ENCODE results near the gene OSBPL10. TPM values are rescaled to one million over a fixed set of nuclear protein-coding genes. Genes with fewer than 3 reads are reported as not detected.

Gene OSBPL10
- total RNA-seq, 1 donor from 2014 or later: 20.5 TPM

DNA sequence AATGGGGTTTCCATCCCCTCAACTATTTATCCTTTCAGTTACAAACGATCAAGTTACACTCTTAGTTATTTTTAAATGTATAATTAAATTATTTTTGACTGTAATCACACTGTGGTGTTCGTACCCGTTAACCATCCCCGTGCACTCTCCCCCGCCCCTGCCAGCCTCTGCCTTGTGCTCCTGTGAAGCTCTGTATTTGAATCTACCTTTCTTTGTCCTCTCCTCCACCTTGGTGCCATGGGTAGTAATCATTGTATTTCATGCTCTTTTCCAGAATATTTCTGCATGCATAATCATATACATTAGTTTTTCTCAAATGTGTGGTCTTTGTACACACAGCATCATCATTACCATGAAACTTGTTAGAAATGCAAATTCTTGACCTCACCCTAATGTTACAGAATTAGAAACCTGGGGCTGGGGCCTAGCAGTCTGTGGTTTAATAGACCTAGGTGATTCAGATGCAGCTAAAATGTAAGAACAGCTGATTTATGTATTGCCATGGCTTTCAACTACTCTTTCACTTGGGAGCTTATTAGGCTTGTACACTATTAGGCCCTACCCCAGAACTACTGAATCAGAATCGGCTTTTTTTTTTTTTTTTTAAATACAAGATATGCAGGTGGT is 356.9 kb downstream of the OSBPL10 start:
- Histone ChIP-seq H3K4me3 (ENCODE audit: low read depth, low read length) (no peak overlapping the region), H3K36me3 (ENCODE audit: control insufficient read depth, insufficient read depth, low read length) (peaks cover 6% of the 10 kb centered on the region), H3K27me3 (ENCODE audit: control insufficient read depth, insufficient read depth, low read length) (no peaks in the 10 kb centered on the region)
- DNase-seq (ENCODE audit: low read depth) (no peak), FAIRE-seq (no peak)
- TF ChIP-seq, protein P1, sequence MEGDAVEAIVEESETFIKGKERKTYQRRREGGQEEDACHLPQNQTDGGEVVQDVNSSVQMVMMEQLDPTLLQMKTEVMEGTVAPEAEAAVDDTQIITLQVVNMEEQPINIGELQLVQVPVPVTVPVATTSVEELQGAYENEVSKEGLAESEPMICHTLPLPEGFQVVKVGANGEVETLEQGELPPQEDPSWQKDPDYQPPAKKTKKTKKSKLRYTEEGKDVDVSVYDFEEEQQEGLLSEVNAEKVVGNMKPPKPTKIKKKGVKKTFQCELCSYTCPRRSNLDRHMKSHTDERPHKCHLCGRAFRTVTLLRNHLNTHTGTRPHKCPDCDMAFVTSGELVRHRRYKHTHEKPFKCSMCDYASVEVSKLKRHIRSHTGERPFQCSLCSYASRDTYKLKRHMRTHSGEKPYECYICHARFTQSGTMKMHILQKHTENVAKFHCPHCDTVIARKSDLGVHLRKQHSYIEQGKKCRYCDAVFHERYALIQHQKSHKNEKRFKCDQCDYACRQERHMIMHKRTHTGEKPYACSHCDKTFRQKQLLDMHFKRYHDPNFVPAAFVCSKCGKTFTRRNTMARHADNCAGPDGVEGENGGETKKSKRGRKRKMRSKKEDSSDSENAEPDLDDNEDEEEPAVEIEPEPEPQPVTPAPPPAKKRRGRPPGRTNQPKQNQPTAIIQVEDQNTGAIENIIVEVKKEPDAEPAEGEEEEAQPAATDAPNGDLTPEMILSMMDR (IDR thresholded peaks at IDR 0.05; ENCODE audit: insufficient read depth, low read length, severe bottlenecking): no peak

DNA sequence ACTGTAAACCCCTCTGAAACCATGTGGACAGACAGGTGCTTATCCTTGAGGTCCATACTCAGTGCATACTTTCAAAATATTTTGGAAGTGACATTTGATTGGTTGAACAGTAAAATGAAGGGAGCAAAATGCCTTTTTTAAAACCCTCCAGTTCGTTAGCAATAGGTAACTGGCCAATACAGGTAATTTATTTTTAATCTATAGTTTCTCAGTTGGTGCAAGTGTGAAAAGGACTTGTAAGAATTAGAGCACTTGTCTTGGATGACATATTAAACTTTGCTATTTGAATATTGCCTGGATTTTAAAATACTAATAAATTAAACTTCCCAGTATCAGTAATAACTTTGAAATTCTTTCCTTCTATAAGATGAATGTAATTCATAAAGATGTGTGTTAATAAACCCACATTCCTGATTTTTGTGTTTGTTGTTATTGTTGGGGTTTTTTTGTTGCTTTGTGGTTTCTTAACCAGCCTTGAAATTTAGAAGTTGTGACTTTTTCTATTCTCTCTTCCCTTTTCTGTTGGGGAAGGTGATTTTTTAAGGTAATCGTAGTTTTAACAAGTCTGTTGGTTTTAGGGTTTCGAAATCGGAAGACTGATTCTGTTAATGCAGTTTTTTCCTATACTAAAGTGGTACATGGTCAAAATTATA is 358.3 kb downstream of the OSBPL10 start:
- DNase-seq (ENCODE audit: low read depth) (no peak), FAIRE-seq (no peak)
- H3K4me3 ChIP-seq (ENCODE audit: low read depth, low read length): no peak overlapping the region
- H3K36me3 ChIP-seq (ENCODE audit: control insufficient read depth, insufficient read depth, low read length): peaks cover 6% of the 10 kb centered on the region
- no peaks in the 10 kb centered on the region for H3K27me3 ChIP-seq (ENCODE audit: control insufficient read depth, insufficient read depth, low read length)
- TF ChIP-seq, protein P1 (IDR thresholded peaks at IDR 0.05; ENCODE audit: insufficient read depth, low read length, severe bottlenecking): no peak

DNA sequence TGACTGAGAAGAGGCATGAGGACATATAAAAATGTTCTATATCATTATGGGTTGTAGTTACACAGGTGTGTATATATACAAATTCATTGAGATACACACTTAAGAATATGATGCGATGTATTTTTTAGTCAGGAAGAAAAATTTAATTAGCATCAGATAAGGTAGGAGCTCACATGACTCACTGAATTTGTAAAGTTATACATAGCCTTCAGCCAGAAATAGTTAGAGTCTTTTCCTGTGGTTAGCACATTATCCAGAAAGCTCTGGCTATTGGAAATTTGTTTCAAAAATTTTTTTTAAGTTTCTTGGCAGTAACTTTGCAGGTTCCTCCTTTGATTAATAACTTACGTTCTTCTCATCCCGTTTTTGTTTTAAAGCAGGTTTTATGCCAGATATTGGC is 359.7 kb downstream of the OSBPL10 start:
- no peaks in the 10 kb centered on the region for H3K27me3 ChIP-seq (ENCODE audit: control insufficient read depth, insufficient read depth, low read length)
- no peak for FAIRE-seq
- H3K4me3 ChIP-seq (ENCODE audit: low read depth, low read length): no peak overlapping the region
- TF ChIP-seq, protein P1 (IDR thresholded peaks at IDR 0.05; ENCODE audit: insufficient read depth, low read length, severe bottlenecking): no peak
- H3K36me3 ChIP-seq (ENCODE audit: control insufficient read depth, insufficient read depth, low read length): peaks cover 2% of the 10 kb centered on the region
- no peak for DNase-seq (ENCODE audit: low read depth)

DNA sequence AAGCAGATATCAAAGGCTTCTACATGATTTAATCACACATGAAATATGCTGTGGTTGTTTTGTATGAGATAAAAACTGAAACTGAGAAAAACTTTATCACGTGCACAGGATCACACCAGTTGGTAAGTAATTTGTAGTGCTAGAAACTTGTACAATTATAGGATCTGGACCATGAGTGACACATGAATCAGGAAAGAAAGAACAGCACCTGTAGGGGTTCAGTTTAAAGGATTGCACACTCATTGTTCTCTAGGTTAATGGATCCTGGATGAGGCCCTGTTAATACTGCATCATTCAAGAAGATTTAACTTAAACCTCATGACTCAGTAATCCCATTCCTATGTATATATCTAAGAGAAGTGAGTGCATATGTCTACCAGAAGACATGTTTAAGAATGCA is 360.4 kb downstream of the OSBPL10 start:
- no peak for DNase-seq (ENCODE audit: low read depth)
- Histone ChIP-seq H3K36me3 (ENCODE audit: control insufficient read depth, insufficient read depth, low read length) (peaks cover 2% of the 10 kb centered on the region), H3K4me3 (ENCODE audit: low read depth, low read length) (no peak overlapping the region), H3K27me3 (ENCODE audit: control insufficient read depth, insufficient read depth, low read length) (no peaks in the 10 kb centered on the region)
- TF ChIP-seq, protein P1 (IDR thresholded peaks at IDR 0.05; ENCODE audit: insufficient read depth, low read length, severe bottlenecking): no peak
- FAIRE-seq: no peak

DNA sequence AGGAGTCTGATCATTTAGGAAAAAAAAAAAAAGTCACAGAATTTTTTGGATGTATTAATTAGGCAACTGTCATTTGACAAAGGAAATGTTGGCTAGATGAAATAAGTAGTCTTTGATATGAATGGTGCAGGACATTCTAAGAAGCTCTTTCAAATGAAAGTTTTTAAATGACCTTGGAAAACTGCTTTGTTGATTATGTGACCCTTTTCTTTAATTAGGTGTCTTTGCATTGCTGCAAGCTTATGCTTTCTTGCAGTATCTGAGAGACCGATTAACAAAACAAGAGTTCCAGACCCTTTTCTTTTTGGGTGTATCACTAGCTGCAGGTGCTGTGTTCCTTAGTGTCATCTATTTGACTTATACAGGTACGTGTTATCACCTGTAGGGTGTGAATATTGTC is 364.4 kb downstream of the OSBPL10 start:
- DNase-seq (ENCODE audit: low read depth) (no peak), FAIRE-seq (no peak)
- Histone ChIP-seq H3K36me3 (ENCODE audit: control insufficient read depth, insufficient read depth, low read length) (no peaks in the 10 kb centered on the region), H3K4me3 (ENCODE audit: low read depth, low read length) (no peak overlapping the region), H3K27me3 (ENCODE audit: control insufficient read depth, insufficient read depth, low read length) (no peaks in the 10 kb centered on the region)
- TF ChIP-seq, protein P1 (IDR thresholded peaks at IDR 0.05; ENCODE audit: insufficient read depth, low read length, severe bottlenecking): no peak
